Liver (tissue), 3 donors: Measurements from ENCODE around the gene ADCY3.

Source experiments
- CTCF ChIP-seq: fragments of 150-350 bp; IDR thresholded peaks from 2 replicates; pipeline ENCODE4 v1.5.1; 2017; ENCODE audit warnings: improper control_type of control experiment, low read depth, low read length; ENCODE audit not compliant: missing input control
- EGR1 ChIP-seq, 2 donors: IDR thresholded peaks; 2 replicates each; pipeline ENCODE4 v1.6.1; 2016 to 2018; ENCODE audit warnings: antibody characterized with exemption in 2 of 2, low read depth in 2 of 2
- GABPA ChIP-seq, 2 donors: IDR thresholded peaks in 1 of 2; conservative IDR thresholded peaks in 1 of 2; 2 replicates each; pipeline ENCODE4 v1.6.1; 2016; ENCODE audit warnings: antibody characterized with exemption in 2 of 2, mild to moderate bottlenecking in 1 of 2, moderate library complexity in 1 of 2
- JUND ChIP-seq, 2 donors: IDR thresholded peaks; 2 replicates each; pipeline ENCODE4 v1.6.1; 2016; ENCODE audit warnings: antibody characterized with exemption in 2 of 2
- MAX ChIP-seq: IDR thresholded peaks from 2 replicates; pipeline ENCODE4 v1.6.1; 2016; ENCODE audit warnings: antibody characterized with exemption
- RAD21 ChIP-seq, 2 donors: IDR thresholded peaks; 2 replicates each; pipeline ENCODE4 v1.6.1; 2016; ENCODE audit warnings: antibody characterized with exemption in 2 of 2, mild to moderate bottlenecking in 2 of 2
- REST ChIP-seq: IDR thresholded peaks from 2 replicates; pipeline ENCODE4 v1.6.1; 2016; ENCODE audit warnings: antibody characterized with exemption, mild to moderate bottlenecking
- RXRA ChIP-seq, 2 donors: IDR thresholded peaks; 2 replicates each; pipeline ENCODE4 v1.6.1; 2017 to 2018; ENCODE audit warnings: antibody characterized with exemption in 2 of 2, mild to moderate bottlenecking in 1 of 2
- SP1 ChIP-seq: IDR thresholded peaks from 2 replicates; pipeline ENCODE4 v1.6.1; 2018; ENCODE audit warnings: antibody characterized with exemption, mild to moderate bottlenecking
- TAF1 ChIP-seq: conservative IDR thresholded peaks from 2 replicates; pipeline ENCODE4 v1.6.1; 2016; ENCODE audit warnings: antibody characterized with exemption, mild to moderate bottlenecking
- YY1 ChIP-seq: IDR thresholded peaks from 2 replicates; pipeline ENCODE4 v1.6.1; 2016; ENCODE audit warnings: antibody characterized with exemption, mild to moderate bottlenecking
- donor health status: healthy.
- donor health status: healthy.

GRCh38 chr2:24821433-24821891 lies 98.6 kb downstream of the ADCY3 start:
- no peak for TF ChIP-seq CTCF
- TF ChIP-seq TAF1: no peak
- TF ChIP-seq REST: no peak
- no peak for TF ChIP-seq JUND (IDR thresholded peaks at IDR 0.05)
- no peak for TF ChIP-seq GABPA (IDR thresholded peaks at IDR 0.05 in 1 of 2, conservative IDR thresholded peaks at IDR 0.05 in 1 of 2)
- TF ChIP-seq EGR1 (IDR thresholded peaks at IDR 0.05; ENCODE audit: low read depth in 2 of 2): no peak
- TF ChIP-seq YY1: no peak
- no peak for TF ChIP-seq RAD21 (IDR thresholded peaks at IDR 0.05)
- TF ChIP-seq SP1: no peak
- TF ChIP-seq RXRA (IDR thresholded peaks at IDR 0.05): no peak
- no peak for TF ChIP-seq MAX
